ENCODE results near the gene NEK1. TPM values are rescaled to one million over a fixed set of nuclear protein-coding genes. Genes with fewer than 3 reads are reported as not detected.

NEK1 gene
- total and polyA plus RNA-seq, 2 of the 13 experiments (the other 11 are each of a cell fraction or from before 2014, with no cell fraction given) = 2.9 to 5.4 TPM

GRCh38 chr4:169345316-169345721, 267.1 kb downstream of the NEK1 start (continued):
- TF ChIP-seq STAT6 (CRISPR knock-in tag; IDR thresholded peaks at IDR 0.05; ENCODE audit: borderline replicate concordance) (no peak), ESRRA (CRISPR knock-in tag; IDR thresholded peaks at IDR 0.05; ENCODE audit: low read depth) (no peak), AHDC1 (CRISPR knock-in tag; IDR thresholded peaks at IDR 0.05; ENCODE audit: borderline replicate concordance) (no peak), ZNF414 (CRISPR knock-in tag; IDR thresholded peaks at IDR 0.05) (no peak), KDM5B (CRISPR knock-in tag; IDR thresholded peaks at IDR 0.05; ENCODE audit: borderline replicate concordance) (no peak), GLI4 (CRISPR knock-in tag; IDR thresholded peaks at IDR 0.05; ENCODE audit: borderline replicate concordance) (no peak), THAP8 (CRISPR knock-in tag; IDR thresholded peaks at IDR 0.05; ENCODE audit: borderline replicate concordance) (no peak), HNF4A (CRISPR knock-in tag; IDR thresholded peaks at IDR 0.05) (no peak), NCOA1 (CRISPR knock-in tag; IDR thresholded peaks at IDR 0.05) (no peak), ATF3 (CRISPR knock-in tag; IDR thresholded peaks at IDR 0.05) (no peak), NRL (CRISPR knock-in tag; IDR thresholded peaks at IDR 0.05; ENCODE audit: borderline replicate concordance) (no peak), DBP (CRISPR knock-in tag; IDR thresholded peaks at IDR 0.05; ENCODE audit: not compliant biosample characterization) (no peak), ZNF589 (CRISPR knock-in tag; conservative IDR thresholded peaks at IDR 0.05) (no peak), PHF8 (CRISPR knock-in tag; IDR thresholded peaks at IDR 0.05) (no peak)

Measured in HepG2 (cell line).